Hematopoietic multipotent progenitor cell treated with erythropoietin and hydrocortisone succinate and interleukin-3 and kit ligand, for 8 days (in vitro differentiated cells): ENCODE data around the gene KIR3DL1.
"Not testable (repeated sequence)": the region's sequence is repeated elsewhere in the genome, so short reads cannot be mapped to it uniquely, and the experiment has no call there.

Experiments
- DNase-seq: peaks from one replicate; pipeline ENCODE4 v3.0.0-alpha.2; 2015

KIR3DL1 gene

DNA sequence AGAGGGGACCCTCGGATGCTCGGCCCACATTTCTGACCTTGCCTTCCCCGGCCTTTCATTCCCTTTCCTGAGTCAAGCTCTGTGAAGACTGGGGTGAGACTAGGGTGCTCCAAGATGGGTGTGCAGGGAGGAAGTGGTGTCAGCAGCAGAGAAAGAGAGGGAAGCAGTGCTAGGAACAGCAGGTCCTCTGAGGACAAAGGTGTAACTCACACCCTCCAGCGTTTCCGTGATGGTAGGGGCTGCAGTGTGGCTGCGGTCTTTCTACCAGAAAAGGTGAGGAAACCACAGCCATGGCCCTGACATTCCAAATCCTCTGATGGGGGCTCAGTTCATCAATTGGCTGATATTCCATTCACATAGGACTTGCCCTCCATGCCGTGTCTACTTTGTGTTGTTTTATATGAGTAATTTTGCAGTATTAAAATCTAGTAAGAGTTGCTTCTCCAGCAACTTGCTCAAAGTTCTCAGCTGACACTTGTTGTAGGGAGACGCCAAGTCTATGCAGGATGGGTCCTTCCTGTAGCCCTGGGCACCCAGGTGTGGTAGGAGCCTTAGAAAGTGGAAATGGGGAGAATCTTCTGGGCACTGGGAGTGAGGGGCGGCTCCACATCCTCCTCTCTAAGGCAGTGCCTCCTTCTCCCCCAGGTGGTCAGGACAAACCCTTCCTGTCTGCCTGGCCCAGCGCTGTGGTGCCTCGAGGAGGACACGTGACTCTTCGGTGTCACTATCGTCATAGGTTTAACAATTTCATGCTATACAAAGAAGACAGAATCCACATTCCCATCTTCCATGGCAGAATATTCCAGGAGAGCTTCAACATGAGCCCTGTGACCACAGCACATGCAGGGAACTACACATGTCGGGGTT is 1.6 kb downstream of the KIR3DL1 start:
- no peak for DNase-seq

DNA sequence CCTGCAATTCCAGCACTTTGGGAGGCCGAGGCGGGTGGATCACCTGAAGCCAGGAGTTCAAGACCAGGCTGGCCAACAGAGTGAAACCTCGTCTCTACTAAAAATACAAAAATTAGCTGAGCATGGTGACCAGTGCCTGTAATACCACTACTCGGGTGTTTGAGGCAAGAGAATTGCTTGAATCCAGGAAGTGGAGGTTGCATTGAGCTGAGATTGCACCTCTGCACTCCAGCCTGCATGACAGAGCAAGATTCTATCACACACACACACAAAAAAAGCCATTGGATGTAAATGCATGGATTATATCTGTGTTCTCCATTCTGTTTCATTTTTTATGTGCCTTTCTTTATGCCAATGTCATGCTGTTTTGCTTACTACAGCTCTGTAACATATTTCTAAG is 8.1 kb downstream of the KIR3DL1 start:
- not testable (repeated sequence) for DNase-seq

DNA sequence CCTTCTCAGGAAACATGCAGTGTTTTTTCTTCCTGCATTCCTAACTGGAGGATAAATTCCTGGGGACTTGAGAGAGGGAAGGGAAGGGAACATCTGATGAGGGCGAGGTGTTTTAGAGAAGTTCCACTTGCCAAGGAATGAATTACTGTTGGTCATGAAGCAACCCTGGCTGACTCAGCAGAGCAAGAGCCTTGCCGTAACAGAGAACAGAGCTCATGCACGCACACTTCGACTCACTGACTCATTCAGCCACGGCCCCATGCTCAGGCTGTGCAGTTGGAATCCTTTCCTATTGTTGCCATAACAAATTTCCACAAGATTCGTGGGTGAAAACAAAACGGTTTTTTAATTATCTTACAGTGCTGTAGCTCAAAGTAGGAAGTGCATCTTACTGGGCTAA is 9.1 kb downstream of the KIR3DL1 start:
- DNase-seq: not testable (repeated sequence)

DNA sequence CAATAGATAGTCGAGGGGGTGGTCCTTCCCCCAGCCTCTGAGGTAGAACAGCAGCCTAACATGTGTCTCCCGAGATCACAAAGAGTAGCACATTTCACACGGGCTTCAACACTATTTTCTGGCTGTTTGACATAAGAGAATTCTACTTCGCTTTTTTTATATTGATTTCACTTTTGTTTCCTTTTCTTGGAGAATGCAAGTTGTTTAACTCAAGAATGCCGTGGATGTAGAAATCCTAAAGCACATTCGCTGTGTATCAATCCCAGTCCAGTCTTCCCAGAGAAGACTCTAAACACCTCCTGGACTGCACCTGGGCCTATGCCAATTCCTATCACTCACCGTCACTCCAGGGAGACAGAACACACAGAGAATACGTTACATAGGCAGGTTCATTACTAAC is 11.8 kb downstream of the KIR3DL1 start:
- DNase-seq: not testable (repeated sequence)

DNA sequence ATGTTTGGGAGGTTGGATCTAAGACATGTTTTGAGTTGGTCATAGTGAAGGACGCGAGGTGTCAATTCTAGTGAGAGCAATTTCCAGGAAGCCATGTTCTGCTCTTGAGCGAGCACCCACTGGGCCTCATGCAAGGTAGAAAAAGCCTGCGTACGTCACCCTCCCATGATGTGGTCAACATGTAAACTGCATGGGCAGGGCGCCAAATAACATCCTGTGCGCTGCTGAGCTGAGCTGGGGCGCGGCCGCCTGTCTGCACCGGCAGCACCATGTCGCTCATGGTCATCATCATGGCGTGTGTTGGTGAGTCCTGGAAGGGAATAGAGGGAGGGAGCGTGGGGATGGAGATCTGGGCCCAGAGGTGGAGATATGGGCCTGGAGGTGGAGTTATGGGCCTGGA is 16.2 kb downstream of the KIR3DL1 start, which contains the start of gene KIR2DS4:
KIR2DS4 (plus strand) TSS at position 181 of the 400 bp plus-strand sequence.
- not testable (repeated sequence) for DNase-seq

GRCh38 chr19:54835126-54835525 is 18.9 kb downstream of the KIR3DL1 start:
- not testable (repeated sequence) for DNase-seq

DNA sequence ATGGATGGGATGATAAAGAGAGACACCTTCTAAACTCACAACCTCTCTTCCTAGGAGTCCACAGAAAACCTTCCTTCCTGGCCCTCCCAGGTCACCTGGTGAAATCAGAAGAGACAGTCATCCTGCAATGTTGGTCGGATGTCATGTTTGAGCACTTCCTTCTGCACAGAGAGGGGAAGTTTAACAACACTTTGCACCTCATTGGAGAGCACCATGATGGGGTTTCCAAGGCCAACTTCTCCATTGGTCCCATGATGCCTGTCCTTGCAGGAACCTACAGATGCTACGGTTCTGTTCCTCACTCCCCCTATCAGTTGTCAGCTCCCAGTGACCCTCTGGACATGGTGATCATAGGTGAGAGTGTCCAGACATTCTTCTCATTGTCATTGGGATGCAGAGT is 21.3 kb downstream of the KIR3DL1 start:
- DNase-seq: not testable (repeated sequence)

GRCh38 chr19:54843171-54843570 is 26.9 kb downstream of the KIR3DL1 start:
- not testable (repeated sequence) for DNase-seq

GRCh38 chr19:54850061-54850640 is 33.9 kb downstream of the KIR3DL1 start, which contains the start of gene KIR3DL2:
Gene KIR3DL2 (plus strand): TSS chr19:54850443. CDS start chr19:54850476, 33 bp downstream.
- not testable (repeated sequence) for DNase-seq

DNA sequence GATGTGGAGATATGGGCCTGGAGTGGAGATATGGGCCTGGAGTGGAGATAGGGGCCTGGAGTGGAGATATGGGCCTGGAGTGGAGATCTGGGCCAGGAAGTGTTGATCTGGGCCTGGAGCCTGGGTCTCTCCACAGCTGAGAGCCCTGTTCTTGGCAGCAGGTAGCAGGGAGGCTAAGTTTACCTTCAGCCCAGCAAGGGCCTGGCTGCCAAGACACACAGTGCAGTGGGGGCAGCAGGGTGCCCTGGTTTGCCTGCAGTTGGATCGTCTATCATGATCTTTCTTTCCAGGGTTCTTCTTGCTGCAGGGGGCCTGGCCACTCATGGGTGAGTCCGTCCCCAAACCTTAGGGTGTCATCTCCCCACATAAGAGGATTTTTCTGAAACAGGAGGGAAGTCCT is 34.7 kb downstream of the KIR3DL1 start:
- DNase-seq: no peak

GRCh38 chr19:54851353-54851752 is 35.1 kb downstream of the KIR3DL1 start:
- no peak for DNase-seq

DNA sequence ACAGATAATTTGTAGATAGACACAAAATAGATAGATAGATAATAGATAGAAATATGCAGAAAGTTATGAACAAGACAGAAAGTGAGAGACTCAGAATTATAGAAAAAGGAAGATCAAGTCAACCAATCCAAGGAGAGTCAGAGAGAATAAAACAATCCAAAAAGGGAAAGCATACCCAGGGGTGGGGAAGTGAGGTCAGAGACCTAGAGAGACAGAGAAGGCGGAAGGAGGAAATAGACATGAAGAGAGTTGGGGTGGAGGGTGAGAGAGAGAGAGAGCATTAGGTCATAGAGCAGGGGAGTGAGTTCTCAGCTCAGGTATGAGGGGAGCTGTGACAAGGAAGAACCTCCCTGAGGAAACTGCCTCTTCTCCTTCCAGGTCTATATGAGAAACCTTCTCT is 39.0 kb downstream of the KIR3DL1 start:
- DNase-seq: not testable (repeated sequence)

GRCh38 chr19:54858476-54858875 is 42.2 kb downstream of the KIR3DL1 start:
- not testable (repeated sequence) for DNase-seq

- DNase-seq: not testable (repeated sequence)
Measured at GRCh38 chr19:54859421-54859820, 43.2 kb downstream of the KIR3DL1 start.

DNA sequence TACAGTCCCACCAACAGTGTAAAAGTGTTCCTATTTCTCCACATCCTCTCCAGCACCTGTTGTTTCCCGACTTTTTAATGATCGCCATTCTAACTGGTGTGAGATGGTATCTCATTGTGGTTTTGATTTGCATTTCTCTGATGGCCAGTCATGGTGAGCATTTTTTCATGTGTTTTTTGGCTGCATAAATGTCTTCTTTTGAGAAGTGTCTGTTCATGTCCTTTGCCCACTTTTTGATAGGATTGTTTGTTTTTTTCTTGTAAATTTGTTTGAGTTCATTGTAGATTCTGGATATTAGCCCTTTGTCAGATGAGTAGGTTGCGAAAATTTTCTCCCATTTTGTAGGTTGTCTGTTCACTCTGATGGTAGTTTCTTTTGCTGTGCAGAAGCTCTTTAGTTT is 47.2 kb downstream of the KIR3DL1 start:
- DNase-seq: not testable (repeated sequence)

- no peak for DNase-seq
Measured at GRCh38 chr19:54871696-54872095, 55.4 kb downstream of the KIR3DL1 start.

DNA sequence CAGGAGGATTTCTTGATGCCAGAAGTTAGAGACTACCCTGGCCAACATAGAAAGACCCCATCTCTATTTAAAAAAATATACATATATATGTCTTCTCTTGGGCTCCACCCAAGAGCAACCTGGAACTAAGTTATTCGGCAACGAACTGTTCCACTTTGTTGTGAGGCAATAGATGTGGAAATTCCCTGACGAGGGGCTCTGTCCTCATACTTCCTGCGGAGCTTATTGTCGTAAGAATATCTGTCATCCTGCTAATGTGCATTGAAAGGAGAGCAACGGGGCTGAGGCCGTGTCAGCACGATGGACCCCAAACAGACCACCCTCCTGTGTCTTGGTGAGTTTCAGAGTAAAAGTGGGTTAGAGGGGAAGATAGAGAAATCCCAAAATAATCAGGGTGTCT is 57.7 kb downstream of the KIR3DL1 start, which contains the start of gene FCAR:
FCAR (plus strand) TSS at position 246 of the 400 bp plus-strand sequence; CDS start at position 301, 55 bp downstream.
- DNase-seq: no peak

DNA sequence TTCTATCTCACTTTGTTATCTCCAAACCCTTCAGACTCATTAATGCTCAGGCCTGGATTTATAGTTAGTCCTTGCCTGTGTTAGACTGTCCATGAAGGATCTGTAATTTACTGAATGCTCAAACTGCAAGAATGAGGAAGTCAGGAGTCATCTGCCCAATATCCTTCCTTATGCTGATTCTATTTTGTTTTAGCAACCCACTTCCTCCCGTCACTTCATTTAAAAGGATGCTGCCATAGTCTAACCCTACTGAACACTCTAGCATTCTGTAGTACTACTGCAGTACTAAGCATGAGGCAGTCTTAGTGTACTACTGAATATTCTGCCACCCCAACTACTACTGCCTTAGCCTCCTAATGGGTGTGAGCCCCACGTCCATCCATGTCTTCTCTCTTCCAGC is 59.2 kb downstream of the KIR3DL1 start:
- DNase-seq: no peak

DNA sequence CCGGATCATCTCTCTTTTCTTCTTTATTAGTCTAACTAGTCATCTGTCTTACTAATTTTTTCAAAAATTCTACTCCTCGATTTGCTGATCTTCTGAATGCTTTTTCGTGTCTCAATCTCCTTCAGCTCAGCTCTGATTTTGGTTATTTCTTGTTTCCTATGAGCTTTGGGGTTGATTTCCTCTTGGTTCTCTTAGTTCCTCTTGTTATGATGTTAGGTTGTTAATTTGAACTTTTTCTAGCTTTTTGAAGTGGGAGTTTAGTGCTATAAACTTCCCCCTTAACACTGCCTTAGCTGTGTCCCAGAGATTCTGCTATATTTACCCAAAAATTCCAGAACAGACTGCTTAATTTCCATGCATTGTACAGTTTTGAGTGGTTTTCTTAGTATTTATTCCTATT is 61.2 kb downstream of the KIR3DL1 start:
- no peak for DNase-seq
